Measurements from ENCODE around the gene SUPT16H. TPM values are rescaled to one million over a fixed set of nuclear protein-coding genes. Genes with fewer than 3 reads are reported as not detected.

The SUPT16H gene
- total and polyA plus RNA-seq, 2 of the 8 experiments (the other 6 are each of a cell fraction or from before 2014, with no cell fraction given) = 138 to 201 TPM

GRCh38 chr14:21346532-21347135 is 37.2 kb downstream of the SUPT16H start:
- Histone ChIP-seq H3K9ac (replicated peaks in 1 of 4; ENCODE audit: extremely low read depth in 1 of 4, low read depth in 3 of 4, low read length in 3 of 4) (no peak overlapping the region), H3K27me3 (replicated peaks in 1 of 4; ENCODE audit: control insufficient read depth in 3 of 4, extremely low read depth in 1 of 4, insufficient read depth in 3 of 4, low read length in 3 of 4) (no peaks in the 10 kb centered on the region), H4K91ac (replicated peaks; ENCODE audit: insufficient read length, low read length) (no peak overlapping the region), H3K79me2 (ENCODE audit: control insufficient read depth in 1 of 2, insufficient read depth in 2 of 2, low read length in 2 of 2) (no peaks in the 10 kb centered on the region), H4K20me1 (replicated peaks in 1 of 2; ENCODE audit: control insufficient read depth in 1 of 2, insufficient read depth in 2 of 2, low read length in 2 of 2) (peaks cover 0 to 2% of the 10 kb centered on the region in 2 experiments), H3K36me3 (ENCODE audit: control insufficient read depth in 2 of 4, insufficient read depth in 4 of 4, low read length in 3 of 4) (peaks cover 0 to 13% (median 4%) of the 10 kb centered on the region in 4 experiments; a peak in 4 of 8 replicates), H2BK5ac (ENCODE audit: low read depth, low read length) (no peak overlapping the region), H3K18ac (ENCODE audit: extremely low read depth, low read length) (no peak overlapping the region), H3K56ac (replicated peaks; ENCODE audit: insufficient read length, low read depth, low read length) (no peak overlapping the region), H3K4ac (replicated peaks; ENCODE audit: insufficient read length, low read depth, low read length) (no peak overlapping the region), H3K23me2 (ENCODE audit: low read depth, low read length) (no peaks in the 10 kb centered on the region), H3K23ac (ENCODE audit: insufficient read length) (no peak overlapping the region), H2BK120ac (replicated peaks; ENCODE audit: low read depth, low read length) (no peak overlapping the region), H2AFZ (ENCODE audit: low read length) (no peak overlapping the region), H4K8ac (ENCODE audit: extremely low read depth, insufficient read depth, low read length) (no peak overlapping the region), H3K4me2 (ENCODE audit: insufficient read depth in 1 of 2, low read depth in 2 of 2, low read length in 2 of 2) (no peak overlapping the region), H3K79me1 (ENCODE audit: low read depth, low read length) (no peaks in the 10 kb centered on the region), H2BK15ac (ENCODE audit: low read length) (no peak overlapping the region), H4K5ac (ENCODE audit: insufficient read length, low read depth, low read length) (no peak overlapping the region), H3K4me1 (replicated peaks in 1 of 4; ENCODE audit: control insufficient read depth in 3 of 4, insufficient read depth in 4 of 4, low read length in 3 of 4) (no peaks in the 10 kb centered on the region; a peak in 1 of 7 replicates), H3K9me3 (ENCODE audit: insufficient read depth in 2 of 2, low read depth in 1 of 2, low read length in 1 of 2) (no peaks in the 10 kb centered on the region), H3K4me3 (ENCODE audit: extremely low read depth in 1 of 4, insufficient read depth in 2 of 4, low read depth in 3 of 4, low read length in 4 of 4) (no peak overlapping the region), H2BK20ac (ENCODE audit: low read length) (no peak overlapping the region; the same call in 1 of the 2 replicates), H3K14ac (ENCODE audit: insufficient read length) (no peak overlapping the region), H2AK5ac (ENCODE audit: low read depth, low read length) (no peak overlapping the region), H3K27ac (ENCODE audit: low read depth, low read length) (no peak overlapping the region), H2BK12ac (ENCODE audit: low read depth, low read length) (no peak overlapping the region)
- no peak for TF ChIP-seq RBBP5 (IDR thresholded peaks at IDR 0.05; ENCODE audit: borderline replicate concordance, low read depth, low read length)
- DNase-seq (ENCODE audit: low read depth in 1 of 2, low spot score in 2 of 2) (no peak), FAIRE-seq (no peak)
- WGBS, 2 experiments (ENCODE audit: extremely low coverage in 1 of 2, insufficient coverage in 1 of 2, insufficient read length in 1 of 2, insufficient replicate concordance in 2 of 2, low coverage in 1 of 2, low lambda C conversion rate in 2 of 2, missing lambda C conversion rate in 1 of 2) = 94% methylated on average over 2 of the region's 2 CpGs; no CpG with 5 or more reads in 1 of the 2 experiments
- CTCF ChIA-PET (ENCODE audit: partially characterized antibody) = interaction anchor here (0.7 kb wide), 1 partner anchor 43 kb away, joined by 3 read pairs; no protein-coding TSS in a partner anchor
- POLR2A ChIA-PET (ENCODE audit: partially characterized antibody) = interaction anchor here (0.8 to 2.6 kb wide), 17 partner anchors 10 to 155 kb away, joined by 3 to 15 read pairs (median 3); partner anchors contain the start of gene SUPT16H
